Subcutaneous adipose tissue (tissue), 4 donors: ENCODE measurements around the gene RCCD1. TPM values are rescaled to one million over a fixed set of nuclear protein-coding genes. Genes with fewer than 3 reads are reported as not detected.

Source experiments
- total RNA-seq, 4 donors: library from RNA; depleted of rRNA; stranded (reverse); fragments of >200 nt; gene quantifications; one replicate each; pipeline ENCODE4 v1.1.0, GENCODE V29; 2016
- TF ChIP-seq, protein P1 (sequence below): fragments of 450-650 bp; IDR thresholded peaks from one replicate; pipeline ENCODE4 v1.5.1; 2016; ENCODE audit warnings: low read depth, mild to moderate bottlenecking, control low read depth, antibody characterized with exemption, moderate library complexity

The RCCD1 gene
- total RNA-seq, 4 donors from 2014 or later, result 4.2 to 6.6 (median 5.5) TPM

GRCh38 chr15:90910441-90911301 lies 44.0 kb upstream of the RCCD1 start:
- TF ChIP-seq, protein P1, sequence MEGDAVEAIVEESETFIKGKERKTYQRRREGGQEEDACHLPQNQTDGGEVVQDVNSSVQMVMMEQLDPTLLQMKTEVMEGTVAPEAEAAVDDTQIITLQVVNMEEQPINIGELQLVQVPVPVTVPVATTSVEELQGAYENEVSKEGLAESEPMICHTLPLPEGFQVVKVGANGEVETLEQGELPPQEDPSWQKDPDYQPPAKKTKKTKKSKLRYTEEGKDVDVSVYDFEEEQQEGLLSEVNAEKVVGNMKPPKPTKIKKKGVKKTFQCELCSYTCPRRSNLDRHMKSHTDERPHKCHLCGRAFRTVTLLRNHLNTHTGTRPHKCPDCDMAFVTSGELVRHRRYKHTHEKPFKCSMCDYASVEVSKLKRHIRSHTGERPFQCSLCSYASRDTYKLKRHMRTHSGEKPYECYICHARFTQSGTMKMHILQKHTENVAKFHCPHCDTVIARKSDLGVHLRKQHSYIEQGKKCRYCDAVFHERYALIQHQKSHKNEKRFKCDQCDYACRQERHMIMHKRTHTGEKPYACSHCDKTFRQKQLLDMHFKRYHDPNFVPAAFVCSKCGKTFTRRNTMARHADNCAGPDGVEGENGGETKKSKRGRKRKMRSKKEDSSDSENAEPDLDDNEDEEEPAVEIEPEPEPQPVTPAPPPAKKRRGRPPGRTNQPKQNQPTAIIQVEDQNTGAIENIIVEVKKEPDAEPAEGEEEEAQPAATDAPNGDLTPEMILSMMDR, result no peak

DNA sequence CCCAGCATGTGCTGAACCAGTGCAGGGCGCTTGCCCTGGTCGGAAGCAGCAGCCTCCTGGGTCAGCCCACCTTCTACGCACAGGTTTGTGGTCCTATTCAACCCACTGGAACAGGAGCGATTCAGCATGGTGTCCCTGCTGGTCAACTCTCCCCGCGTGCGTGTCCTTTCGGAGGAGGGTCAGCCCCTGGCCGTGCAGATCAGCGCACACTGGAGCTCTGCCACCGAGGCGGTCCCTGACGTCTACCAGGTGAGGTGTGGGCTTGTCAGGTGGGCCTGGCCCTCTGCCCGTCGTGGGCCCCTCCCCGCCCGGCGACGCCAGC lies 43.4 kb upstream of the RCCD1 start:
- TF ChIP-seq, protein P1, result no peak

- TF ChIP-seq, protein P1, result no peak
Measured at GRCh38 chr15:90911906-90912769, 42.5 kb upstream of the RCCD1 start.

DNA sequence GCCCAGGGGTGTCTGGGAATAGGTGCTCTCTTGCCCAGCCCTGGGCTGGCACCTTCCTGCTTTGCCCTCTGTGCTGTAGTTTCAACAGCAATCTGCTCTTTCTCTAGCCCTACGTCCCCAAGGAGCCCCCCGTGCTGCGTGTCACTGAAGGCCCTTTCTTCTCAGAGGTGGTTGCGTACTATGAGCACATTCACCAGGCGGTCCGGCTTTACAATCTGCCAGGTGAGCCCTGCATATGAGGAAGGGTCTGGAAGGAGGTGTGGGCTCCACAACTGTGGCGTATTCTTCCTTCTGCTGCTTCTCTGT lies 42.0 kb upstream of the RCCD1 start:
- TF ChIP-seq, protein P1, result no peak

DNA sequence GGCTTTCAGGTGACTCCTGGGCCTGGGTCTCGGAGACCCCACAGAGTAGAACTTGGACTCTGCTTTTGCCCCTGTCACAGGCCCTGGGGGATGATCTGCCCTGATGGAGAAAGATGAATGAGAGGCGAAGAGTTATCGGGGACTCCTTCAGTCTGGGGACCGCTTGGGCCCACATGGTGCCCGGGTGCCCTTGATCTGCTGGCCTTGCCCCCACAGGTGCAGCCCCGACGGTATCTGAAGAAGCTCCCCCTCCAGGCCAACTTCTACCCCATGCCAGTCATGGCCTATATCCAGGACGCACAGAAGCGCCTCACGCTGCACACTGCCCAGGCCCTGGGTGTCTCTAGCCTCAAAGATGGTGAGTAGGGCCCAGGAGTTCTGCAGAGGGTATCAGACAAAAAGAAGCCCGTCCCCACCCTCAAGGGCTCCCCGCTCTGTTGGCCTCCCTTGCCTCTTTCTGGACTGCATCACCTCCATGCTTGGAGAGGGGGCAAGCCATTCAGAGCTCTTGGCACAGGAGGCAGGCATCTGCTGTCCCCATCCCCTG lies 41.2 kb upstream of the RCCD1 start:
- TF ChIP-seq, protein P1, result no peak

DNA sequence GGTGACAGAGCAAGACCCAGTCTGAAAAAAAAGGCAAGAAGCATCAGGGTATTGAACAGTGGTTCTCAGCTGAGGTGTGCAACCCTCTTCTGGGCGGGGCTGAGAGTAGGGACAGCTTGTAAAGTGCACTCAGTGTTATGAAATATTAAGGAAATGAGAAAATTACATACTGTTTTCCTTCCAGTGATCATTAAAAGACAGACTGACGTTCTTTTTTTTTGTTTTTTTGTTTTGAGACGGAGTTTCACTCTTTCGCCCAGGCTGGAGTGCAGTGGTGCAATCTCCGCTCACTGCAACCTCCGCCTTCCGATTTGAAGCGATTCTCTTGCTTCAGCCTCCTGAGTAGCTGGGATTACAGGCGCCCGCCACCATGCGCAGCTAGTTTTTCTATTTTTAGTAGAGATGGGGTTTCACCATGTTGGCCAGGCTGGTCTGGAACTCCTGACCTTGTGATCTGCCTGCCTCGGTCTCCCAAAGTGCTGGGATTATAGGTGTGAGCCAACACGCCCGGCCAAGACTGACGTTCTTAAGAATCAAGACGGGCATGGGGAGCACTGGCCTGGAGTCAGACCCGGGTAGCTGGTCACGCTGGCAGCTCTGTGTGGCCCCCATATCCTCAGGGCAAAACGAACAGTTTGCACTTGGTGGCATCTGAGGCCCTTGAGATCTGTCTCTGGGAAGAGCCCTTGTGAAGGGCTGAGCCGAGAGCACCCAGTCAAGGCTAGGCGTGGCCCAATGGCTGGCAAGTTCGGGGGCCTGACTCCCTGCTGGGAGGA lies 40.2 kb upstream of the RCCD1 start:
- TF ChIP-seq, protein P1, result no peak
